Gastroesophageal sphincter (tissue), 4 donors: ENCODE data around the gene TRIM15. TPM values are rescaled to one million over a fixed set of nuclear protein-coding genes. Genes with fewer than 3 reads are reported as not detected.
"Not testable (repeated sequence)": the region's sequence is repeated elsewhere in the genome, so short reads cannot be mapped to it uniquely, and the experiment has no call there.

ENCODE experiments used
- ATAC-seq: fragments of 150-250 bp; one replicate; pipeline ENCODE4 v1.9.1; 2016; ENCODE audit warnings: mild to moderate bottlenecking, moderate library complexity
- H3K27ac ChIP-seq, 4 donors: fragments of 200-600 bp; sonication (generic) in 3 of 4; 1 replicate in 3 of 4; 2 replicates in 1 of 4; pipeline ENCODE4 v1.5.1; 2016 to 2019
- H3K27me3 ChIP-seq: fragments of 200-600 bp; sonication (generic); one replicate; pipeline ENCODE4 v1.5.1; 2019
- H3K36me3 ChIP-seq, 2 donors: fragments of 200-600 bp; sonication (generic); one replicate each; pipeline ENCODE4 v1.5.1; 2019; ENCODE audit warnings: control low read depth in 1 of 2
- H3K4me1 ChIP-seq, 3 donors: fragments of 200-600 bp; sonication (generic); 1 replicate in 2 of 3; 2 replicates in 1 of 3; pipeline ENCODE4 v1.5.1; 2016 to 2019; ENCODE audit warnings: control low read depth in 2 of 3
- H3K4me3 ChIP-seq, 2 donors: fragments of 200-600 bp; sonication (generic); one replicate each; pipeline ENCODE4 v1.5.1; 2019; ENCODE audit warnings: mild to moderate bottlenecking in 1 of 2, moderate library complexity in 1 of 2
- H3K9me3 ChIP-seq, 3 donors: fragments of 200-600 bp; sonication (generic); one replicate each; pipeline ENCODE4 v1.5.1; 2017 to 2019; ENCODE audit warnings: control low read depth in 2 of 3
- CTCF ChIP-seq, 4 experiments: fragments of 200-600 bp in 2 of 4; fragments of 450-650 bp in 2 of 4; sonication (generic) in 1 of 4; IDR thresholded peaks; one replicate each; pipeline ENCODE4 v1.5.1; 2017 to 2019; ENCODE audit warnings: antibody characterized with exemption in 4 of 4, mild to moderate bottlenecking in 2 of 4, moderate library complexity in 2 of 4
- EP300 ChIP-seq: sonication (generic); formaldehyde crosslinking; IDR thresholded peaks from one replicate; pipeline ENCODE4 v1.6.1; 2017; ENCODE audit warnings: antibody characterized with exemption, mild to moderate bottlenecking
- POLR2A ChIP-seq, 2 donors: fragments of 450-650 bp; IDR thresholded peaks; one replicate each; pipeline ENCODE4 v1.6.1; 2017; ENCODE audit warnings: antibody characterized with exemption in 2 of 2, mild to moderate bottlenecking in 2 of 2, moderate library complexity in 1 of 2
- POLR2AphosphoS5 ChIP-seq: sonication (generic); formaldehyde crosslinking; IDR thresholded peaks from one replicate; pipeline ENCODE4 v1.6.1; 2017; ENCODE audit warnings: antibody characterized with exemption
- WGBS, 2 donors: methylation state at CpG; one replicate each; pipeline ENCODE4 v1.1.5; 2018; ENCODE audit warnings: low coverage in 1 of 2; 5-methylcytosine and 5-hydroxymethylcytosine counted together
- total RNA-seq, 4 donors: library from RNA; depleted of rRNA; stranded (reverse); fragments of >200 nt; gene quantifications; one replicate each; pipeline ENCODE4 v1.1.0, GENCODE V29; 2016

Gene TRIM15
- total RNA-seq = not detected

- Histone ChIP-seq H3K4me3 (no peak within 1 kb of the TSS), H3K4me1 (no peaks in the 10 kb centered on the region), H3K36me3 (no peaks in the 10 kb centered on the region), H3K9me3 (no peaks in the 10 kb centered on the region), H3K27ac (no peak within 1 kb of the TSS), H3K27me3 (peaks cover 43% of the 10 kb centered on the region)
- 59 to 69% methylated on average over 5 to 13 of the region's 31 CpGs for WGBS, 2 donors
- ATAC-seq = no peak
- TF ChIP-seq POLR2AphosphoS5 = no peak
- no peak for TF ChIP-seq CTCF (IDR thresholded peaks at IDR 0.05)
- no peak for TF ChIP-seq EP300
- no peak for TF ChIP-seq POLR2A (IDR thresholded peaks at IDR 0.05)
These were observed at the start of gene TRIM15 for GRCh38 chr6:30163090-30163917. TSS of gene TRIM15 (plus strand) at chr6:30163546. CDS start at chr6:30163685, 139 bp downstream.

GRCh38 chr6:30113841-30114240, 49.5 kb upstream of the TRIM15 start:
- 0 to 70% methylated on average over 1 of the region's 1 CpG for WGBS, 2 donors
- ATAC-seq = no peak
- no peaks in the 10 kb centered on the region for H3K4me1 ChIP-seq

GRCh38 chr6:30116724-30117123, 46.6 kb upstream of the TRIM15 start:
- Histone ChIP-seq H3K9me3 (no peaks in the 10 kb centered on the region), H3K4me3 (no peak overlapping the region), H3K27ac (no peak overlapping the region), H3K4me1 (no peaks in the 10 kb centered on the region), H3K27me3 (peaks cover 59% of the 10 kb centered on the region), H3K36me3 (no peaks in the 10 kb centered on the region)
- WGBS, 2 donors = 50 to 78% methylated on average over 1 to 4 of the region's 6 CpGs
- TF ChIP-seq CTCF (IDR thresholded peaks at IDR 0.05) (no peak), POLR2AphosphoS5 (no peak), POLR2A (IDR thresholded peaks at IDR 0.05) (no peak), EP300 (no peak)
- ATAC-seq = no peak

More at GRCh38 chr6:30113841-30114240, 49.5 kb upstream of the TRIM15 start:
- H3K36me3 ChIP-seq = no peaks in the 10 kb centered on the region
- TF ChIP-seq EP300 = no peak
- TF ChIP-seq POLR2A (IDR thresholded peaks at IDR 0.05) = no peak
- no peak for TF ChIP-seq CTCF (IDR thresholded peaks at IDR 0.05)
- no peak for TF ChIP-seq POLR2AphosphoS5
- H3K9me3 ChIP-seq = no peaks in the 10 kb centered on the region
- H3K27ac ChIP-seq = no peak overlapping the region
- no peak overlapping the region for H3K4me3 ChIP-seq
- peaks cover 76% of the 10 kb centered on the region for H3K27me3 ChIP-seq

GRCh38 chr6:30118691-30119090, 44.7 kb upstream of the TRIM15 start:
- not testable (repeated sequence) for H3K9me3 ChIP-seq, H3K4me3 ChIP-seq, H3K4me1 ChIP-seq, ATAC-seq, H3K36me3 ChIP-seq, H3K27ac ChIP-seq
- H3K27me3 ChIP-seq = peaks cover 55% of the 10 kb centered on the region
- 85 to 92% methylated on average over 2 to 5 of the region's 5 CpGs for WGBS, 2 donors

- Histone ChIP-seq H3K27me3 (peaks cover 64% of the 10 kb centered on the region), H3K9me3 (no peaks in the 10 kb centered on the region), H3K36me3 (no peaks in the 10 kb centered on the region), H3K27ac (no peak overlapping the region), H3K4me1 (no peaks in the 10 kb centered on the region), H3K4me3 (no peak overlapping the region)
- 62 to 81% methylated on average over 8 to 10 of the region's 10 CpGs for WGBS, 2 donors
- TF ChIP-seq POLR2A (IDR thresholded peaks at IDR 0.05) (no peak), EP300 (no peak), CTCF (IDR thresholded peaks at IDR 0.05) (no peak), POLR2AphosphoS5 (no peak)
- ATAC-seq = no peak
These were observed 41.6 kb upstream of the TRIM15 start for GRCh38 chr6:30121446-30122366.
